ENCODE results near the gene PRPF38B. TPM values are rescaled to one million over a fixed set of nuclear protein-coding genes. Genes with fewer than 3 reads are reported as not detected.
A peak's percentile ranks its signal among the peaks of the same experiment; 100 is the strongest.

PRPF38B gene
- total RNA-seq, 2 donors from 2014 or later = 10.7 to 11.1 TPM

DNA sequence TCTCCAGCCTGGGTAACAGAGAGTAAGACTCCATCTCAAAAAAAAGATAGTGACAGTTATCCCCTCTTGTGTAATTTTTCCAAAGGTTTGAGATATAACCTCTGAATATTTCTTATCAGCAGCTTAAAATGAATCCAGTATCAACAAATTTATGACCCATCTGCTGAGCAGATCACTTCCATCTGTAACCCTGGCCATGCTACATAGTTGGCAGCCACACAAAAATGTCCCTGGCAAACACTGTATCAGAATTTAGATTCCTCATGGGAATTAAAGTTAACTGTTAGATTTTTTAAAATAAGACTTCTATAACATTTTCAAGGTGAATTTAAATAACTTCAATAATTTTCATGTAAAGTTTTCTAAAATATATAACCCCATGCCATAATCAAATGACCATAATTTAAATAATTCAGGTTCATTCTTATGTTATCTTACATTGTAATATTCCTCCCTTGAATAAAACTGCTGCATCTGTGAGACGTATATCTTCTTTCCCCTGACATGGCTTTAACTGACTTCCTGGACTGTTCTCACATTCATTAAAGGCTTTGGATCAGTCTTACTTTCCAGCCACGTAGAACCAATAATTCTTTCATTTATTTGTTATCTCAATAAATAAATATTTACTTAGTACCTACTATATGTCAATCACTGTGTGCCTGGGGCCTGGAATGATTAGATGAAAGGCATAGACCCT is 5.3 kb upstream of the PRPF38B start:
- Histone ChIP-seq H3K4me1 (peaks cover 0 to 11% of the 10 kb centered on the region in 2 donors), H3K36me3 (no peaks in the 10 kb centered on the region), H3K9me3 (no peaks in the 10 kb centered on the region), H3K27me3 (no peaks in the 10 kb centered on the region), H3K4me3 (no peak overlapping the region), H3K27ac (no peak overlapping the region)
- TF ChIP-seq, protein P1, sequence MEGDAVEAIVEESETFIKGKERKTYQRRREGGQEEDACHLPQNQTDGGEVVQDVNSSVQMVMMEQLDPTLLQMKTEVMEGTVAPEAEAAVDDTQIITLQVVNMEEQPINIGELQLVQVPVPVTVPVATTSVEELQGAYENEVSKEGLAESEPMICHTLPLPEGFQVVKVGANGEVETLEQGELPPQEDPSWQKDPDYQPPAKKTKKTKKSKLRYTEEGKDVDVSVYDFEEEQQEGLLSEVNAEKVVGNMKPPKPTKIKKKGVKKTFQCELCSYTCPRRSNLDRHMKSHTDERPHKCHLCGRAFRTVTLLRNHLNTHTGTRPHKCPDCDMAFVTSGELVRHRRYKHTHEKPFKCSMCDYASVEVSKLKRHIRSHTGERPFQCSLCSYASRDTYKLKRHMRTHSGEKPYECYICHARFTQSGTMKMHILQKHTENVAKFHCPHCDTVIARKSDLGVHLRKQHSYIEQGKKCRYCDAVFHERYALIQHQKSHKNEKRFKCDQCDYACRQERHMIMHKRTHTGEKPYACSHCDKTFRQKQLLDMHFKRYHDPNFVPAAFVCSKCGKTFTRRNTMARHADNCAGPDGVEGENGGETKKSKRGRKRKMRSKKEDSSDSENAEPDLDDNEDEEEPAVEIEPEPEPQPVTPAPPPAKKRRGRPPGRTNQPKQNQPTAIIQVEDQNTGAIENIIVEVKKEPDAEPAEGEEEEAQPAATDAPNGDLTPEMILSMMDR (IDR thresholded peaks at IDR 0.05) = no peak
- no peak for DNase-seq (ENCODE audit: low spot score)

DNA sequence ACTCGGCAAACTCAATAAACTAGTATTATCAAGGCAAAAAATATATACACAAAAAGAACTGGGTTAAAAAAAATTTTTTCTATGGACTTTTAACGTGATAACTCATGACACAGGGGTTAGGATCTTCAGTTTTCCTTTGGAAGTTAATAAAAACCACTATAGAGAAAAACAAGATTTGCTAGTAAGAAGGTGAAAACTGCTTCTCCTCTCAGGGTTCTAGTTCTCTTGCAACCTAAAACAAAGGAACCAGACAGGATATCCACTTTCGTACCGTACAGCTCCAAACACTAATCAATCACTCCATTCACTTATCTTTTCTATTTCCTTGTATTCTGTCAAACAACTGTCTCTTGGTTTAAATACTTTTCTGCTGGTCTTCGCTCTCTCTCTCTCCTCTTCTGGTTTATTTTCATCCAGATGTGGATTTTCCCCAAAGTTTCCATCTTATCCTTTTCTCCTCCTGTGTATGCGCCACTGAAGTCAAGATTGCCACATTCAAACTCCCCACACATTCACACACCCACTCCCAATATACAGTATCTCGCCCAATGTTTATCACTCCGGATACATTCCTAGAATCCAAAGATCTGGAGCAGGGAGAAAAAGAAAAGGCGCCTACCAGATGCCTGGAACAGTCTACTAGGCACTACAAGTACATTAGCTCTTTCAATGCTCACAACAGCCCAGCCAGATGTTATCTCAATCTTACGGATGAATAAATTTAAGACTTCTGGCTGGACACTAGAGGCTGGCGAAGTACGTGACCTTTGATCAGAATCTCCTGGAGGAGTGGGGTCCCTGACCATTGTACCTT is 775 bp upstream of the PRPF38B start:
- TF ChIP-seq, protein P1 (IDR thresholded peaks at IDR 0.05) = no peak
- peaks cover 0 to 34% of the 10 kb centered on the region in 2 donors for H3K4me1 ChIP-seq
- peak overlapping the region; percentile 85 to 89 for H3K4me3 ChIP-seq

GRCh38 chr1:108692724-108693655 is 880 bp downstream of the PRPF38B start:
- DNase-seq (ENCODE audit: low spot score) = peak; percentile 73
- Histone ChIP-seq H3K36me3 (peaks cover 24% of the 10 kb centered on the region), H3K4me1 (peaks cover 0 to 31% of the 10 kb centered on the region in 2 donors), H3K9me3 (no peaks in the 10 kb centered on the region), H3K27me3 (no peaks in the 10 kb centered on the region), H3K4me3 (peak overlapping the region; percentile 85 to 89), H3K27ac (peak overlapping the region; percentile 96 to 98)
- TF ChIP-seq, protein P1 (IDR thresholded peaks at IDR 0.05) = peak in 1 of 2 donors; percentile 34

More for the DNA sequence above, 775 bp upstream of the PRPF38B start:
- Histone ChIP-seq H3K36me3 (peaks cover 7% of the 10 kb centered on the region), H3K9me3 (no peaks in the 10 kb centered on the region), H3K27me3 (no peaks in the 10 kb centered on the region), H3K27ac (peak overlapping the region; percentile 96 to 98)
- no peak for DNase-seq (ENCODE audit: low spot score)

- no peak for DNase-seq (ENCODE audit: low spot score)
- no peaks in the 10 kb centered on the region for H3K27me3 ChIP-seq
- no peak overlapping the region for H3K27ac ChIP-seq
- TF ChIP-seq, protein P1 (IDR thresholded peaks at IDR 0.05) = no peak
- no peaks in the 10 kb centered on the region for H3K9me3 ChIP-seq
- peaks cover 0 to 31% of the 10 kb centered on the region in 2 donors for H3K4me1 ChIP-seq
- H3K36me3 ChIP-seq = peaks cover 49% of the 10 kb centered on the region
- no peak overlapping the region for H3K4me3 ChIP-seq
Observed at GRCh38 chr1:108695535-108695934, 3.4 kb downstream of the PRPF38B start.
